Lower lobe of right lung (tissue), 2 donors: ENCODE results near the gene PLEKHA5. TPM values are rescaled to one million over a fixed set of nuclear protein-coding genes. Genes with fewer than 3 reads are reported as not detected.

Source experiments
- ATAC-seq, 2 donors: fragments of 200-7000 bp; cut with Tn5 transposase; one replicate each; pipeline ENCODE4 v1.9.1; 2020 to 2022; ENCODE audit warnings: mild to moderate bottlenecking in 2 of 2, moderate library complexity in 2 of 2
- DNase-seq: peaks from one replicate; pipeline ENCODE4 v3.0.0-alpha.2; 2020
- H3K27ac ChIP-seq: fragments of 200-600 bp; one replicate; pipeline ENCODE4 v1.8.0; 2022
- H3K27me3 ChIP-seq: fragments of 200-600 bp; one replicate; pipeline ENCODE4 v1.8.0; 2022; ENCODE audit warnings: low read depth
- H3K36me3 ChIP-seq: fragments of 200-600 bp; one replicate; pipeline ENCODE4 v1.8.0; 2022; ENCODE audit warnings: mild to moderate bottlenecking
- H3K4me1 ChIP-seq: fragments of 200-600 bp; one replicate; pipeline ENCODE4 v1.8.0; 2022
- H3K4me3 ChIP-seq: fragments of 200-600 bp; one replicate; pipeline ENCODE4 v1.8.0; 2022; ENCODE audit warnings: mild to moderate bottlenecking
- H3K9me3 ChIP-seq: fragments of 200-600 bp; one replicate; pipeline ENCODE4 v1.8.0; 2022
- intact Hi-C: fragments of 100-400 bp; cut with DNase I; formaldehyde crosslinking; loops from one replicate; pipeline ENCODE4 v1.11.0; 2022
- total RNA-seq: library from RNA; stranded (reverse); fragmentation: NEBNext Ultra II Directional; extraction: Animal tissue kit (Norgen Biotek cat#: 25700); gene quantifications from one replicate; pipeline ENCODE4 v1.2.1, GENCODE V29; 2021
- TF ChIP-seq, protein P1 (sequence below): fragments of 200-600 bp; IDR thresholded peaks from one replicate; pipeline ENCODE4 v1.8.0; 2022; ENCODE audit warnings: antibody characterized with exemption, mild to moderate bottlenecking
- donor health status: DM: no; HTN: yes; CAD: no; lungs with severe emphysema.

Gene PLEKHA5
- total RNA-seq, 1 donor from 2014 or later, result 29.2 TPM

DNA sequence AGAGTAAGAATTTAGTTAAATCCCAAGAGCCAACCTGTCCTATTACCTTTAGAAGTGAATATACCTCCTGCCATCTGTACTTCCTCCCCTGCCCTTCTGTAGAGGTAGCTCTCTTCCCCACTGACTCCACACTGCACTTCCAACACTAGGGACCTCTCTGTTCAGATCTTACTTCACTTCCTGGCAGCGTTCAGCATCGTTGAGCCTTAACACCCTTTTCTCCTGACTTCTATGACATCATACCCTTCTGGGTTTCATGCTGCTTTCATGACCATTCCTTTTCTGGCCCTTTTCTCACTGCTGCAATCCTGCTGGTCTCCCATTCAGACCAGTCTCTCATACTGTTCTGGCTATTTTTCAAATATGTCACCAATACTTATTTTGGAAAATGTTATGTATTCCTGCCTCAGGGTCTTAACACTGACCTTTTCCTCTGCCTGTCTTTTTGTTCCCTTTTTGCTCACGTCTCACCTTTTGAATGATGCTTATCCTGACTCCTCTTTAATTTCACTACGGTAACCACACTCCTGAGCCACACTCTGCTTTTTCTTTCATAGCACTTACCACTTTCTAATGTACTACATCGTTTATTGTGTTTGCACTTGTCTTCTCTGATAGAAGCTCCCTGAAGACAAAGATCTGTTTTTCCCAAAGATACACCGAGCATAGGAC, 67.6 kb downstream of the PLEKHA5 start:
- TF ChIP-seq, protein P1, sequence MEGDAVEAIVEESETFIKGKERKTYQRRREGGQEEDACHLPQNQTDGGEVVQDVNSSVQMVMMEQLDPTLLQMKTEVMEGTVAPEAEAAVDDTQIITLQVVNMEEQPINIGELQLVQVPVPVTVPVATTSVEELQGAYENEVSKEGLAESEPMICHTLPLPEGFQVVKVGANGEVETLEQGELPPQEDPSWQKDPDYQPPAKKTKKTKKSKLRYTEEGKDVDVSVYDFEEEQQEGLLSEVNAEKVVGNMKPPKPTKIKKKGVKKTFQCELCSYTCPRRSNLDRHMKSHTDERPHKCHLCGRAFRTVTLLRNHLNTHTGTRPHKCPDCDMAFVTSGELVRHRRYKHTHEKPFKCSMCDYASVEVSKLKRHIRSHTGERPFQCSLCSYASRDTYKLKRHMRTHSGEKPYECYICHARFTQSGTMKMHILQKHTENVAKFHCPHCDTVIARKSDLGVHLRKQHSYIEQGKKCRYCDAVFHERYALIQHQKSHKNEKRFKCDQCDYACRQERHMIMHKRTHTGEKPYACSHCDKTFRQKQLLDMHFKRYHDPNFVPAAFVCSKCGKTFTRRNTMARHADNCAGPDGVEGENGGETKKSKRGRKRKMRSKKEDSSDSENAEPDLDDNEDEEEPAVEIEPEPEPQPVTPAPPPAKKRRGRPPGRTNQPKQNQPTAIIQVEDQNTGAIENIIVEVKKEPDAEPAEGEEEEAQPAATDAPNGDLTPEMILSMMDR, result no peak
- no peaks in the 10 kb centered on the region for H3K36me3 ChIP-seq
- DNase-seq, result no peak
- H3K9me3 ChIP-seq, result no peaks in the 10 kb centered on the region
- H3K4me1 ChIP-seq, result no peaks in the 10 kb centered on the region
- no peaks in the 10 kb centered on the region for H3K27me3 ChIP-seq
- H3K27ac ChIP-seq, result no peak overlapping the region
- H3K4me3 ChIP-seq, result no peak overlapping the region
- intact Hi-C loops, result no loop called here
- no peak for ATAC-seq

DNA sequence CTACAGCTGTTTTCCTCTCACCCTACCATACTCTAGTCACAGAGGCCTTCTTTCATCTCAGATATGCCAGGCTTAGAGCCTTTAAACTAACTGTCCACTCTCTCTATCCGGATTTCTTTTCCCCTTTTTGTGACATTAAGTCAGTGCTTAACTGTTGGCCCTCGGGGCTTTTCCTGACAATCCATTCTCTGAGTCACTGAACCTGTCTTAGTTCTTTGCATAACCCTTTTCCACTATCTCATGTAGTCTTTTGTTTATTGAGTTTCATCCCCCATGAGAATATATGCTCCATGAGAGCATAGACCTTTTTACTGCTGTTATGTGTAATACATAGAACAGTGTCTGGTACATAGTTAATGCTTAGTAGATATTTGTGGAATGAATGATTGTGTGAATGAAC, 68.7 kb downstream of the PLEKHA5 start:
- no peak overlapping the region for H3K4me3 ChIP-seq
- H3K27ac ChIP-seq, result no peak overlapping the region
- TF ChIP-seq, protein P1, result no peak
- ATAC-seq, result no peak
- H3K9me3 ChIP-seq, result no peaks in the 10 kb centered on the region
- intact Hi-C loops, result no loop called here
- no peaks in the 10 kb centered on the region for H3K27me3 ChIP-seq
- H3K4me1 ChIP-seq, result no peaks in the 10 kb centered on the region
- no peak for DNase-seq
- H3K36me3 ChIP-seq, result no peaks in the 10 kb centered on the region

DNA sequence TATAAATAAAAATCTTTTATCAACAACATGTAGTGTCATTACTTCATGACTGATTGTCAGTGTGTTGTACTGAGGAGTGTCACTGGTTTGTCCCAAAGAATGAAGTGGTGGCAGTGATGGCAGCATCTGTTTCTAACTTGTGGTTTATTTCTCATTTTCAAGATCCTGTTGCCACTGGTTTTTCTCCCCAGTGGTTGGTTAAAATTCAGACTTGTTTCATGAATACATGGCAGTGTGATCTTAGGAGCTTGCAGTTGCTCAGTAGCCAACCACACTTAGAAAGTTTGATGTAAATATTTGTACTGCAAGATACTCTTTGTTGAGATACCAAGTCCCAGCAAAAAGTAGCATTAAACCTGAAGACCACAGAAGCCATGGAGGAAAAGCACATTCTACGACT, 69.8 kb downstream of the PLEKHA5 start:
- no peak overlapping the region for H3K27ac ChIP-seq
- no peaks in the 10 kb centered on the region for H3K36me3 ChIP-seq
- no peaks in the 10 kb centered on the region for H3K4me1 ChIP-seq
- H3K4me3 ChIP-seq, result no peak overlapping the region
- H3K27me3 ChIP-seq, result no peaks in the 10 kb centered on the region
- DNase-seq (no peak), ATAC-seq (no peak)
- TF ChIP-seq, protein P1, result no peak
- intact Hi-C loops, result no loop called here
- no peaks in the 10 kb centered on the region for H3K9me3 ChIP-seq

DNA sequence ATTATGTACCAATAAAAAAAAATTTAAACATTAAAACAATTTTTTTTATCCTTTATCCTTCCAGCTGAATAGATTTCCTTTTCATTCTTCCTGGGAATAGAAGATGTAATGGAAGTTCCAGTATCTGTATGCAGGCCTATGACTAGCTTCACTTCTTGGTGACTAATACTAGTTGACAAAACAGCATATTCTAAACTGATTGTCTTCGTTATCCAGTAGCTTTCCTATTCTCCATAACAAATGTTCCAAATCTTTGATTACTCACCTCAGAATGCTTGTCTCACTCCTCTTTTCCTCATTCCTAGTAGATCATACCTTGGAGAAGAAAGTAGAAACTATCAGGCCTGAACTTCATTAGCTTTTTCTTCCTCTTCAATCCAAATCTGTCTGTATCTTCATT, 70.7 kb downstream of the PLEKHA5 start:
- DNase-seq (no peak), ATAC-seq (no peak)
- Histone ChIP-seq H3K36me3 (no peaks in the 10 kb centered on the region), H3K4me1 (no peaks in the 10 kb centered on the region), H3K9me3 (no peaks in the 10 kb centered on the region), H3K27me3 (no peaks in the 10 kb centered on the region), H3K4me3 (no peak overlapping the region), H3K27ac (no peak overlapping the region)
- TF ChIP-seq, protein P1, result no peak
- intact Hi-C loops, result no loop called here

DNA sequence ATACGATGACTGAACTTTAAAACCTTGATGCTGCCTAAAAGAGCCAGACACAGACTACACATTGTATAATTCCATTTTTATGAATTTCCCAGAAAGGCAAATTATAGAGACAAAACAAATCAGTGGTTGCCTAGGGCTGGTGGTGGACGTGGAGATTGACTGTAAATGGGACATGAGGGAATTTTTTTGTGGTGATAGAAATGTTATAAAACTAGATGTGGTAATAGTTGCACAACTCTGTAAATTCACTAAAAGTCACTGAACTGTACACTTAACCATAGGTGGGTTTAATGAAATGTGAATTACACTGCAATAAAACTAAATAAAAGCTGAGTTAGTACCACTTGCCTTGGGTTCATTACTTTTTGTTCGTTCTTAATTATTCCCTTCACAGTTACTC, 72.1 kb downstream of the PLEKHA5 start:
- Histone ChIP-seq H3K36me3 (no peaks in the 10 kb centered on the region), H3K4me1 (no peaks in the 10 kb centered on the region), H3K9me3 (no peaks in the 10 kb centered on the region), H3K4me3 (no peak overlapping the region), H3K27me3 (no peaks in the 10 kb centered on the region), H3K27ac (no peak overlapping the region)
- intact Hi-C loops, result no loop called here
- ATAC-seq (no peak), DNase-seq (no peak)
- TF ChIP-seq, protein P1, result no peak
